ENCODE data around the gene RASGRP2. TPM values are rescaled to one million over a fixed set of nuclear protein-coding genes. Genes with fewer than 3 reads are reported as not detected.

RASGRP2 gene
- total and polyA plus RNA-seq, 2 of the 8 experiments (the other 6 are each of a cell fraction or from before 2014, with no cell fraction given), result 40.6 to 45.7 TPM

DNA sequence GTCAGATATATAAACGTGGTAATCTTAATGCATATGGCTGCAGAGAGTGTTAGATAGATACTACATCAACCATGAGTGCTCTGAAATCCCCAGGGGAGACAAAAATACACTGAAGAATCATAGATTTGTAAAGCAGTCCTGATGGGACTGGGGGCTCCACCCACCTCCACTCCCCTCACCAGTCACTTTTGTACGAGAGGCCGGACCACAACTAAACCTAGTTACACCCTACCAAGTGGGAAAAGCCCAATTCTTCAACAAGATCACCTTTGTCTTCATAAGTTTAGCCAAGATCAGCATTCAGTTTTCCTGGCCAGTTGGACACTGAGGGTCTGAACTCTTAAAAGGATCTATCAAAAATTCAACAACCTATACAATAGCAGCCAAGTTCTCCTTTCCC is 32.9 kb upstream of the RASGRP2 start (continued):
- TF ChIP-seq, protein P1, sequence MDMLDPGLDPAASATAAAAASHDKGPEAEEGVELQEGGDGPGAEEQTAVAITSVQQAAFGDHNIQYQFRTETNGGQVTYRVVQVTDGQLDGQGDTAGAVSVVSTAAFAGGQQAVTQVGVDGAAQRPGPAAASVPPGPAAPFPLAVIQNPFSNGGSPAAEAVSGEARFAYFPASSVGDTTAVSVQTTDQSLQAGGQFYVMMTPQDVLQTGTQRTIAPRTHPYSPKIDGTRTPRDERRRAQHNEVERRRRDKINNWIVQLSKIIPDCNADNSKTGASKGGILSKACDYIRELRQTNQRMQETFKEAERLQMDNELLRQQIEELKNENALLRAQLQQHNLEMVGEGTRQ (IDR thresholded peaks at IDR 0.05; ENCODE audit: low read length), result no peak
- TF ChIP-seq TAF7 (optimal IDR thresholded peaks at IDR 0.05; ENCODE audit: borderline replicate concordance, low read depth, low read length) (no peak), FOSL1 (IDR thresholded peaks at IDR 0.05; ENCODE audit: insufficient read depth, low read depth, low read length) (no peak)
